GM23338 (cell line): ENCODE results near the gene ADGRF4. TPM values are rescaled to one million over a fixed set of nuclear protein-coding genes. Genes with fewer than 3 reads are reported as not detected.

Experiments
- ATAC-seq: fragments of 200-7000 bp; cut with Tn5 transposase; 3 replicates; pipeline ENCODE4 v1.9.1; 2020
- DNase-seq: peaks from one replicate; pipeline ENCODE4 v3.0.0-alpha.2; 2015; ENCODE audit warnings: low spot score
- H2AFZ ChIP-seq: fragments of 200-600 bp; sonication (generic); 2 replicates; pipeline ENCODE4 v1.8.0; 2016; ENCODE audit warnings: antibody characterized with exemption, mild to moderate bottlenecking, moderate library complexity
- H3F3A ChIP-seq: fragments of 200-600 bp; sonication (generic); replicated peaks from 2 replicates; pipeline ENCODE4 v1.8.0; 2017; ENCODE audit warnings: antibody characterized with exemption, mixed run types, low read depth
- H3K27ac ChIP-seq: fragments of 200-600 bp; sonication (generic); 2 replicates; pipeline ENCODE4 v1.6.1; 2016; ENCODE audit warnings: low read depth
- H3K27me3 ChIP-seq: fragments of 200-600 bp; sonication (generic); 2 replicates; pipeline ENCODE4 v1.8.0; 2016; ENCODE audit warnings: mild to moderate bottlenecking, mixed run types, moderate library complexity; ENCODE audit not compliant: insufficient read depth
- H3K36me3 ChIP-seq: fragments of 200-600 bp; sonication (generic); 2 replicates; pipeline ENCODE4 v1.8.0; 2016; ENCODE audit warnings: mild to moderate bottlenecking; ENCODE audit not compliant: insufficient read depth
- H3K4me1 ChIP-seq: fragments of 200-600 bp; sonication (generic); 2 replicates; pipeline ENCODE4 v1.8.0; 2016; ENCODE audit warnings: mild to moderate bottlenecking, moderate library complexity; ENCODE audit not compliant: insufficient read depth
- H3K4me2 ChIP-seq: fragments of 200-600 bp; sonication (generic); 2 replicates; pipeline ENCODE4 v1.7.1; 2017; ENCODE audit warnings: mixed run types
- H3K4me3 ChIP-seq: fragments of 200-600 bp; sonication (generic); 2 replicates; pipeline ENCODE4 v1.6.1; 2016; ENCODE audit warnings: mixed run types
- H3K79me2 ChIP-seq: fragments of 200-600 bp; sonication (generic); replicated peaks from 2 replicates; pipeline ENCODE4 v1.8.0; 2017; ENCODE audit warnings: mild to moderate bottlenecking; ENCODE audit not compliant: insufficient read depth
- H3K9me2 ChIP-seq: fragments of 200-600 bp; sonication (generic); 2 replicates; pipeline ENCODE4 v1.8.0; 2017; ENCODE audit not compliant: insufficient read depth
- H4K20me1 ChIP-seq: fragments of 200-600 bp; sonication (generic); replicated peaks from 2 replicates; pipeline ENCODE4 v1.8.0; 2017; ENCODE audit warnings: mild to moderate bottlenecking; ENCODE audit not compliant: insufficient read depth
- H3K27ac Mint-ChIP-seq: 2 replicates; pipeline ENCODE4 v1.8.0; 2020; ENCODE audit warnings: inconsistent platforms, mild to moderate bottlenecking, moderate library complexity, mixed read lengths
- H3K27me3 Mint-ChIP-seq: 3 replicates; pipeline ENCODE4 v1.8.0; 2022; ENCODE audit warnings: low read depth, mild to moderate bottlenecking, moderate library complexity, mixed read lengths, inconsistent platforms; ENCODE audit not compliant: insufficient read depth, poor library complexity
- H3K36me3 Mint-ChIP-seq: 3 replicates; pipeline ENCODE4 v1.8.0; 2021; ENCODE audit warnings: low read depth, mild to moderate bottlenecking, inconsistent platforms, moderate library complexity, mixed read lengths
- H3K4me1 Mint-ChIP-seq: 3 replicates; pipeline ENCODE4 v1.8.0; 2020; ENCODE audit warnings: mild to moderate bottlenecking, inconsistent platforms, mixed read lengths
- H3K4me3 Mint-ChIP-seq: 3 replicates; pipeline ENCODE4 v1.8.0; 2021; ENCODE audit warnings: moderate library complexity, mild to moderate bottlenecking, inconsistent platforms, mixed read lengths
- H3K9me3 Mint-ChIP-seq: 3 replicates; pipeline ENCODE4 v1.8.0; 2020; ENCODE audit warnings: moderate library complexity, mild to moderate bottlenecking, inconsistent platforms, mixed read lengths
- EZH2 ChIP-seq: fragments of 200-600 bp; sonication (generic); IDR thresholded peaks from one replicate; pipeline ENCODE4 v1.8.0; 2017; ENCODE audit warnings: antibody characterized with exemption, mild to moderate bottlenecking, low read depth; ENCODE audit not compliant: unreplicated experiment
- JUNB ChIP-seq: IDR thresholded peaks from one replicate; pipeline ENCODE4 v1.6.1; 2016; ENCODE audit warnings: antibody characterized with exemption; ENCODE audit not compliant: unreplicated experiment
- ZNF331 ChIP-seq: fragments of 250-450 bp; sonication (Bioruptor Pico); IDR thresholded peaks from 2 replicates; pipeline ENCODE4 v1.5.0; 2020; ENCODE audit warnings: low read depth, mild to moderate bottlenecking, moderate library complexity
- polyA plus RNA-seq: library from polyadenylated mRNA; unstranded; fragments of >200 nt; fragmentation: Nextera tagmentation; extraction: Ambion mirVana; gene quantifications from 2 replicates; pipeline ENCODE4 v1.2.1, GENCODE V29; 2016
- total RNA-seq: library from RNA; depleted of rRNA; stranded (reverse); fragments of >200 nt; shearing (Covaris generic); gene quantifications from 2 replicates; pipeline ENCODE4 v1.2.3, GENCODE V29; 2014
- TF ChIP-seq, protein P1 (sequence below): fragments of 250-450 bp; sonication (Bioruptor Pico); IDR thresholded peaks from 2 replicates; pipeline ENCODE4 v1.5.0; 2020; ENCODE audit warnings: mild to moderate bottlenecking, moderate library complexity
- TF ChIP-seq, protein P2 (sequence below), 2 experiments: fragments of 200-600 bp in 1 of 2; sonication (generic) in 1 of 2; conservative IDR thresholded peaks; 2 replicates each; pipeline versions ENCODE4 v1.5.1 to v1.6.1; 2016 to 2017; ENCODE audit warnings: antibody characterized with exemption in 2 of 2, low read depth in 2 of 2, mild to moderate bottlenecking in 2 of 2, moderate library complexity in 1 of 2
- TF ChIP-seq, protein P3 (sequence below): IDR thresholded peaks from 2 replicates; pipeline ENCODE4 v1.6.1; 2016; ENCODE audit warnings: antibody characterized with exemption

ADGRF4 gene
- total and polyA plus RNA-seq, 2 experiments from 2014 or later, result not detected

DNA sequence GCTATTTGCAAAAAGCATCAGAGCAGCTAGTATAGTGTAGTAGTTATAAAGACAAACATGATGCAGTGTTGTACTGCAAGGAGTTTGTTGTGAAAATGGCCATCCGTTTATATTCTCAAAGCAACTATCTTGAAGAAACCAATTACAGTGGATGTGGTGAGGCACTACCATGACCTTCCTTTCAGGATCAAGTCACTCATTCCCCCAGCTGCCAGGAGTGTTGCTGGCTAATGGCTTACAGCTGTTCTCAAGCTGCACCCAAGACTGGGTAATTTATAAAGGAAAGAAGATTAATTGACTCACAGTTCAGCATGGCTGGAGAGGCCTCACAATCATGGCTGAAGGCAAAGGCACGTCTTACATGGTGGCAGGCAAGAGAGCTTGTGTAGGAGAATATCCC lies 29.0 kb downstream of the ADGRF4 start (continued):
- TF ChIP-seq, protein P1, sequence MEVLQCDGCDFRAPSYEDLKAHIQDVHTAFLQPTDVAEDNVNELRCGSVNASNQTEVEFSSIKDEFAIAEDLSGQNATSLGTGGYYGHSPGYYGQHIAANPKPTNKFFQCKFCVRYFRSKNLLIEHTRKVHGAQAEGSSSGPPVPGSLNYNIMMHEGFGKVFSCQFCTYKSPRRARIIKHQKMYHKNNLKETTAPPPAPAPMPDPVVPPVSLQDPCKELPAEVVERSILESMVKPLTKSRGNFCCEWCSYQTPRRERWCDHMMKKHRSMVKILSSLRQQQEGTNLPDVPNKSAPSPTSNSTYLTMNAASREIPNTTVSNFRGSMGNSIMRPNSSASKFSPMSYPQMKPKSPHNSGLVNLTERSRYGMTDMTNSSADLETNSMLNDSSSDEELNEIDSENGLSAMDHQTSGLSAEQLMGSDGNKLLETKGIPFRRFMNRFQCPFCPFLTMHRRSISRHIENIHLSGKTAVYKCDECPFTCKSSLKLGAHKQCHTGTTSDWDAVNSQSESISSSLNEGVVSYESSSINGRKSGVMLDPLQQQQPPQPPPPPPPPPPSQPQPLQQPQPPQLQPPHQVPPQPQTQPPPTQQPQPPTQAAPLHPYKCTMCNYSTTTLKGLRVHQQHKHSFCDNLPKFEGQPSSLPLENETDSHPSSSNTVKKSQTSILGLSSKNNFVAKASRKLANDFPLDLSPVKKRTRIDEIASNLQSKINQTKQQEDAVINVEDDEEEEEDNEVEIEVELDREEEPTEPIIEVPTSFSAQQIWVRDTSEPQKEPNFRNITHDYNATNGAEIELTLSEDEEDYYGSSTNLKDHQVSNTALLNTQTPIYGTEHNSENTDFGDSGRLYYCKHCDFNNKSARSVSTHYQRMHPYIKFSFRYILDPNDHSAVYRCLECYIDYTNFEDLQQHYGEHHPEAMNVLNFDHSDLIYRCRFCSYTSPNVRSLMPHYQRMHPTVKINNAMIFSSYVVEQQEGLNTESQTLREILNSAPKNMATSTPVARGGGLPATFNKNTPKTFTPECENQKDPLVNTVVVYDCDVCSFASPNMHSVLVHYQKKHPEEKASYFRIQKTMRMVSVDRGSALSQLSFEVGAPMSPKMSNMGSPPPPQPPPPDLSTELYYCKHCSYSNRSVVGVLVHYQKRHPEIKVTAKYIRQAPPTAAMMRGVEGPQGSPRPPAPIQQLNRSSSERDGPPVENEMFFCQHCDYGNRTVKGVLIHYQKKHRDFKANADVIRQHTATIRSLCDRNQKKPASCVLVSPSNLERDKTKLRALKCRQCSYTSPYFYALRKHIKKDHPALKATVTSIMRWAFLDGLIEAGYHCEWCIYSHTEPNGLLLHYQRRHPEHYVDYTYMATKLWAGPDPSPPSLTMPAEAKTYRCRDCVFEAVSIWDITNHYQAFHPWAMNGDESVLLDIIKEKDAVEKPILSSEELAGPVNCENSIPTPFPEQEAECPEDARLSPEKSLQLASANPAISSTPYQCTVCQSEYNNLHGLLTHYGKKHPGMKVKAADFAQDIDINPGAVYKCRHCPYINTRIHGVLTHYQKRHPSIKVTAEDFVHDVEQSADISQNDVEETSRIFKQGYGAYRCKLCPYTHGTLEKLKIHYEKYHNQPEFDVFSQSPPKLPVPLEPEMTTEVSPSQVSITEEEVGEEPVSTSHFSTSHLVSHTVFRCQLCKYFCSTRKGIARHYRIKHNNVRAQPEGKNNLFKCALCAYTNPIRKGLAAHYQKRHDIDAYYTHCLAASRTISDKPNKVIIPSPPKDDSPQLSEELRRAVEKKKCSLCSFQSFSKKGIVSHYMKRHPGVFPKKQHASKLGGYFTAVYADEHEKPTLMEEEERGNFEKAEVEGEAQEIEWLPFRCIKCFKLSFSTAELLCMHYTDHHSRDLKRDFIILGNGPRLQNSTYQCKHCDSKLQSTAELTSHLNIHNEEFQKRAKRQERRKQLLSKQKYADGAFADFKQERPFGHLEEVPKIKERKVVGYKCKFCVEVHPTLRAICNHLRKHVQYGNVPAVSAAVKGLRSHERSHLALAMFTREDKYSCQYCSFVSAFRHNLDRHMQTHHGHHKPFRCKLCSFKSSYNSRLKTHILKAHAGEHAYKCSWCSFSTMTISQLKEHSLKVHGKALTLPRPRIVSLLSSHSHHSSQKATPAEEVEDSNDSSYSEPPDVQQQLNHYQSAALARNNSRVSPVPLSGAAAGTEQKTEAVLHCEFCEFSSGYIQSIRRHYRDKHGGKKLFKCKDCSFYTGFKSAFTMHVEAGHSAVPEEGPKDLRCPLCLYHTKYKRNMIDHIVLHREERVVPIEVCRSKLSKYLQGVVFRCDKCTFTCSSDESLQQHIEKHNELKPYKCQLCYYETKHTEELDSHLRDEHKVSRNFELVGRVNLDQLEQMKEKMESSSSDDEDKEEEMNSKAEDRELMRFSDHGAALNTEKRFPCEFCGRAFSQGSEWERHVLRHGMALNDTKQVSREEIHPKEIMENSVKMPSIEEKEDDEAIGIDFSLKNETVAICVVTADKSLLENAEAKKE (CRISPR knock-in tag), result no peak
- TF ChIP-seq EZH2 (no peak), ZNF331 (CRISPR knock-in tag) (no peak), JUNB (no peak)
- TF ChIP-seq, protein P2, sequence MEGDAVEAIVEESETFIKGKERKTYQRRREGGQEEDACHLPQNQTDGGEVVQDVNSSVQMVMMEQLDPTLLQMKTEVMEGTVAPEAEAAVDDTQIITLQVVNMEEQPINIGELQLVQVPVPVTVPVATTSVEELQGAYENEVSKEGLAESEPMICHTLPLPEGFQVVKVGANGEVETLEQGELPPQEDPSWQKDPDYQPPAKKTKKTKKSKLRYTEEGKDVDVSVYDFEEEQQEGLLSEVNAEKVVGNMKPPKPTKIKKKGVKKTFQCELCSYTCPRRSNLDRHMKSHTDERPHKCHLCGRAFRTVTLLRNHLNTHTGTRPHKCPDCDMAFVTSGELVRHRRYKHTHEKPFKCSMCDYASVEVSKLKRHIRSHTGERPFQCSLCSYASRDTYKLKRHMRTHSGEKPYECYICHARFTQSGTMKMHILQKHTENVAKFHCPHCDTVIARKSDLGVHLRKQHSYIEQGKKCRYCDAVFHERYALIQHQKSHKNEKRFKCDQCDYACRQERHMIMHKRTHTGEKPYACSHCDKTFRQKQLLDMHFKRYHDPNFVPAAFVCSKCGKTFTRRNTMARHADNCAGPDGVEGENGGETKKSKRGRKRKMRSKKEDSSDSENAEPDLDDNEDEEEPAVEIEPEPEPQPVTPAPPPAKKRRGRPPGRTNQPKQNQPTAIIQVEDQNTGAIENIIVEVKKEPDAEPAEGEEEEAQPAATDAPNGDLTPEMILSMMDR (conservative IDR thresholded peaks at IDR 0.05; ENCODE audit: low read depth in 2 of 2), result no peak
- TF ChIP-seq, protein P3, sequence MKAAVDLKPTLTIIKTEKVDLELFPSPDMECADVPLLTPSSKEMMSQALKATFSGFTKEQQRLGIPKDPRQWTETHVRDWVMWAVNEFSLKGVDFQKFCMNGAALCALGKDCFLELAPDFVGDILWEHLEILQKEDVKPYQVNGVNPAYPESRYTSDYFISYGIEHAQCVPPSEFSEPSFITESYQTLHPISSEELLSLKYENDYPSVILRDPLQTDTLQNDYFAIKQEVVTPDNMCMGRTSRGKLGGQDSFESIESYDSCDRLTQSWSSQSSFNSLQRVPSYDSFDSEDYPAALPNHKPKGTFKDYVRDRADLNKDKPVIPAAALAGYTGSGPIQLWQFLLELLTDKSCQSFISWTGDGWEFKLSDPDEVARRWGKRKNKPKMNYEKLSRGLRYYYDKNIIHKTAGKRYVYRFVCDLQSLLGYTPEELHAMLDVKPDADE, result no peak

DNA sequence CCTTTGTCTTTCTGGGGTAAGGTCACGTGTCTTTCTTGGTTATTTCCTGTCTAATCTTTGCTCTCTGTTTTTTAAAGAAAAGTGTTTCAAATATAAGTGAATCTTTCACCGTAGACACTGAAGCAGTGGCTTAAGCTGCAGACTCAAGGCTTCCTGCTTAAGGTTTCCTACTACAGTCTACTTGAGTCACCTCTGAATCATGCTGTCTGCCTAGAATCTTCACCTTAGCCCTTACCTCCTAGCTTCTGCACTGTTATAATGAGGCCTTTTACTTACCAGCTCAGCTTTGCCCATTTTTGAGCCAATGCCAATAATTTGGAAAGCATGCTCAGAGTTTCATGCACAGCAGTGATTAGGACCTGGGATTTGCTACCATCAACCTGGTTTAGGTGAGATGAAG lies 30.6 kb downstream of the ADGRF4 start:
- H3K4me3 Mint-ChIP-seq, result no peak overlapping the region
- H3K36me3 Mint-ChIP-seq, result no peaks in the 10 kb centered on the region
- no peak for DNase-seq
- H2AFZ ChIP-seq, result no peak overlapping the region
- no peaks in the 10 kb centered on the region for H3F3A ChIP-seq
- H3K4me1 ChIP-seq, result peaks cover 8% of the 10 kb centered on the region; the same call in 1 of the 2 replicates
- peaks cover 2% of the 10 kb centered on the region for H3K27me3 Mint-ChIP-seq
- no peaks in the 10 kb centered on the region for H4K20me1 ChIP-seq
- H3K36me3 ChIP-seq, result no peaks in the 10 kb centered on the region
- H3K27ac Mint-ChIP-seq, result no peak overlapping the region
- no peak overlapping the region for H3K4me2 ChIP-seq
- no peak overlapping the region for H3K4me3 ChIP-seq
- H3K9me3 Mint-ChIP-seq, result no peaks in the 10 kb centered on the region
- H3K79me2 ChIP-seq, result no peaks in the 10 kb centered on the region
- H3K4me1 Mint-ChIP-seq, result peaks cover 13% of the 10 kb centered on the region
- no peak for ATAC-seq
- H3K27ac ChIP-seq, result no peak overlapping the region
- H3K27me3 ChIP-seq, result no peaks in the 10 kb centered on the region
- H3K9me2 ChIP-seq, result no peaks in the 10 kb centered on the region; the same call in 1 of the 2 replicates
- TF ChIP-seq, protein P1 (CRISPR knock-in tag), result no peak
